ENCODE measurements around the gene CAB39L.
"Not testable (repeated sequence)": the region's sequence is repeated elsewhere in the genome, so short reads cannot be mapped to it uniquely, and the experiment has no call there.

CAB39L gene

GRCh38 chr13:49342454-49342853 lies 101.4 kb downstream of the CAB39L start:
- DNase-seq = peak; percentile 16

GRCh38 chr13:49341941-49342340 lies 101.9 kb downstream of the CAB39L start:
- no peak for DNase-seq

GRCh38 chr13:49341517-49341916 lies 102.3 kb downstream of the CAB39L start:
- no peak for DNase-seq

GRCh38 chr13:49340161-49340560 lies 103.7 kb downstream of the CAB39L start:
- no peak for DNase-seq

GRCh38 chr13:49336655-49337054 lies 107.2 kb downstream of the CAB39L start:
- no peak for DNase-seq

GRCh38 chr13:49330546-49330864 lies 113.4 kb downstream of the CAB39L start:
- no peak for DNase-seq

- no peak for DNase-seq
Observed at GRCh38 chr13:49329831-49330545, 113.9 kb downstream of the CAB39L start.

GRCh38 chr13:49327145-49327544 lies 116.7 kb downstream of the CAB39L start:
- DNase-seq = not testable (repeated sequence)

- no peak for DNase-seq
Observed at GRCh38 chr13:49326222-49326917, 117.5 kb downstream of the CAB39L start.

GRCh38 chr13:49323344-49323743 lies 120.5 kb downstream of the CAB39L start:
- DNase-seq = no peak

- no peak for DNase-seq
Observed at GRCh38 chr13:49322702-49323101, 121.2 kb downstream of the CAB39L start.

GRCh38 chr13:49320975-49321374 lies 122.9 kb downstream of the CAB39L start:
- DNase-seq = no peak

GRCh38 chr13:49319951-49320350 lies 123.9 kb downstream of the CAB39L start:
- DNase-seq = no peak

- DNase-seq = peak; percentile 20
Observed at GRCh38 chr13:49319551-49319950, 124.3 kb downstream of the CAB39L start.

- no peak for DNase-seq
Observed at GRCh38 chr13:49315756-49316482, 127.9 kb downstream of the CAB39L start.

- peak; percentile 62 for DNase-seq
Observed at GRCh38 chr13:49315036-49315565, 128.8 kb downstream of the CAB39L start.

- DNase-seq = peak; percentile 47
Observed at GRCh38 chr13:49314344-49314882, 129.5 kb downstream of the CAB39L start.

GRCh38 chr13:49311816-49312215 lies 132.0 kb downstream of the CAB39L start:
- DNase-seq = no peak

- DNase-seq = no peak
Observed at GRCh38 chr13:49310251-49310650, 133.6 kb downstream of the CAB39L start.

GRCh38 chr13:49308921-49309408 lies 134.9 kb downstream of the CAB39L start:
- no peak for DNase-seq

- DNase-seq = peak; percentile 14
Observed at GRCh38 chr13:49308097-49308875, 135.6 kb downstream of the CAB39L start.

- DNase-seq = no peak
Observed at GRCh38 chr13:49307365-49307764, 136.5 kb downstream of the CAB39L start.

All from fibroblast of skin of right biceps (primary cell).